Lower leg skin (tissue), 3 donors: Measurements from ENCODE around the gene STARD13.

Experiments
- CTCF ChIP-seq, 3 donors: fragments of 450-650 bp; IDR thresholded peaks; one replicate each; pipeline ENCODE4 v1.5.1; 2016; ENCODE audit warnings: antibody characterized with exemption in 3 of 3, mild to moderate bottlenecking in 3 of 3, moderate library complexity in 2 of 3
- POLR2A ChIP-seq, 2 donors: fragments of 450-650 bp; IDR thresholded peaks; one replicate each; pipeline ENCODE4 v1.6.1; 2016 to 2017; ENCODE audit warnings: antibody characterized with exemption in 2 of 2, mild to moderate bottlenecking in 1 of 2, moderate library complexity in 1 of 2

- TF ChIP-seq POLR2A (IDR thresholded peaks at IDR 0.05) = no peak
- TF ChIP-seq CTCF (IDR thresholded peaks at IDR 0.05) = no peak
These were observed 101.0 kb downstream of the STARD13 start for GRCh38 chr13:33184530-33184929.
